GM20000 (cell line): Measurements from ENCODE around the gene EIF4A3.
A peak's percentile ranks its signal among the peaks of the same experiment; 100 is the strongest.

ENCODE experiments used
- DNase-seq: peaks from one replicate; pipeline ENCODE4 v3.0.0; 2012; ENCODE audit warnings: low spot score
- CTCF ChIP-seq: IDR thresholded peaks from 2 replicates; pipeline ENCODE4 v1.5.1; 2012; ENCODE audit warnings: mild to moderate bottlenecking, control low read depth; ENCODE audit errors: extremely low read depth, missing control alignments

EIF4A3 gene

GRCh38 chr17:80102664-80103448 lies 44.1 kb downstream of the EIF4A3 start:
- DNase-seq = no peak
- TF ChIP-seq CTCF = no peak

- TF ChIP-seq CTCF = no peak
- DNase-seq = peak; percentile 69
Observed at GRCh38 chr17:80101946-80102663, 44.8 kb downstream of the EIF4A3 start.

- peak; percentile 96 for TF ChIP-seq CTCF
- peak; percentile 100 for DNase-seq
Observed at GRCh38 chr17:80101011-80101945, 45.6 kb downstream of the EIF4A3 start, which contains the start of gene GAA. Gene GAA (plus strand): TSS chr17:80101581. CDS start chr17:80104587, 3,006 bp downstream.

GRCh38 chr17:80100035-80100323 lies 46.9 kb downstream of the EIF4A3 start:
- no peak for DNase-seq
- TF ChIP-seq CTCF = no peak

GRCh38 chr17:80099291-80100034 lies 47.5 kb downstream of the EIF4A3 start:
- DNase-seq = no peak
- no peak for TF ChIP-seq CTCF

GRCh38 chr17:80097844-80098691 lies 48.9 kb downstream of the EIF4A3 start:
- TF ChIP-seq CTCF = no peak
- no peak for DNase-seq
